HepG2 (cell line): Measurements from ENCODE around the gene USP36. TPM values are rescaled to one million over a fixed set of nuclear protein-coding genes. Genes with fewer than 3 reads are reported as not detected.

Source experiments
- GABPA ChIP-seq, 2 experiments: IDR thresholded peaks; 2 replicates each; pipeline ENCODE4 v1.6.1; 2011 to 2016; ENCODE audit warnings: low read depth in 2 of 2, low read length in 1 of 2, missing biosample characterization in 1 of 2, missing genetic modification characterization in 1 of 2
- KAT8 ChIP-seq: IDR thresholded peaks from 2 replicates; pipeline ENCODE4 v1.6.1; 2016; ENCODE audit warnings: missing genetic modification reagents, missing compliant biosample characterization
- NRL ChIP-seq: sonication (generic); formaldehyde crosslinking; IDR thresholded peaks from 2 replicates; pipeline ENCODE4 v1.5.0; 2020; ENCODE audit warnings: missing genetic modification reagents, mild to moderate bottlenecking, moderate library complexity, borderline replicate concordance
- PHF20 ChIP-seq: sonication (generic); formaldehyde crosslinking; IDR thresholded peaks from 2 replicates; pipeline ENCODE4 v1.5.0; 2020; ENCODE audit warnings: mild to moderate bottlenecking, missing genetic modification reagents
- POLR2G ChIP-seq: fragments of 200-400 bp; formaldehyde crosslinking; IDR thresholded peaks from 2 replicates; pipeline ENCODE4 v1.6.1; 2018; ENCODE audit warnings: mild to moderate bottlenecking, low read depth, low read length, moderate library complexity
- PRMT3 ChIP-seq: sonication (generic); formaldehyde crosslinking; IDR thresholded peaks from 2 replicates; pipeline ENCODE4 v1.8.1; 2022; ENCODE audit warnings: low read depth, mild to moderate bottlenecking, moderate library complexity, missing genetic modification reagents, borderline replicate concordance
- REPIN1 ChIP-seq: sonication (generic); formaldehyde crosslinking; IDR thresholded peaks from 2 replicates; pipeline ENCODE4 v1.8.0; 2022; ENCODE audit warnings: missing genetic modification reagents, low read depth, mild to moderate bottlenecking, borderline replicate concordance
- SRSF1 ChIP-seq: fragments of 200-400 bp; formaldehyde crosslinking; optimal IDR thresholded peaks from 2 replicates; pipeline ENCODE3; 2017; ENCODE audit warnings: mild to moderate bottlenecking, low read depth, low read length, moderate library complexity
- YEATS2 ChIP-seq: sonication (generic); formaldehyde crosslinking; IDR thresholded peaks from 2 replicates; pipeline ENCODE4 v1.4.0; 2020; ENCODE audit warnings: missing genetic modification reagents, borderline replicate concordance
- ZBTB7A ChIP-seq: sonication (generic); formaldehyde crosslinking; IDR thresholded peaks from 2 replicates; pipeline ENCODE4 v1.8.0; 2022; ENCODE audit warnings: mild to moderate bottlenecking, missing genetic modification reagents
- ZKSCAN5 ChIP-seq: sonication (generic); formaldehyde crosslinking; IDR thresholded peaks from 2 replicates; pipeline ENCODE4 v1.5.1; 2020; ENCODE audit warnings: mild to moderate bottlenecking, missing genetic modification reagents
- ZNF136 ChIP-seq: sonication (generic); formaldehyde crosslinking; IDR thresholded peaks from 2 replicates; pipeline ENCODE4 v1.8.1; 2022; ENCODE audit warnings: low read depth, mild to moderate bottlenecking, moderate library complexity, missing genetic modification reagents
- ZNF205 ChIP-seq: IDR thresholded peaks from 2 replicates; pipeline ENCODE4 v1.6.1; 2018; ENCODE audit warnings: missing biosample characterization, missing genetic modification reagents
- ZNF451 ChIP-seq: sonication (generic); formaldehyde crosslinking; IDR thresholded peaks from 2 replicates; pipeline ENCODE4 v1.5.0; 2020; ENCODE audit warnings: mild to moderate bottlenecking, missing genetic modification reagents
- ZNF557 ChIP-seq: sonication (generic); formaldehyde crosslinking; IDR thresholded peaks from 2 replicates; pipeline ENCODE4 v1.4.0; 2020; ENCODE audit warnings: missing genetic modification reagents
- polyA plus RNA-seq, 8 experiments: library from polyadenylated mRNA; depleted of rRNA in 3 of 8; stranded (reverse) in 7 of 8; unstranded in 1 of 8; fragments of >200 nt; fragmentation: Illumina TruSeq in 4 of 8; extraction: Trizol in 4 of 8; gene quantifications; 2 replicates each; pipeline versions ENCODE4 v1.2.1 to v1.2.3, GENCODE V29; 2011 to 2016; ENCODE audit warnings: low read depth in 4 of 8, missing spikeins in 1 of 8, mixed read lengths in 1 of 8; ENCODE audit not compliant: insufficient read depth in 1 of 8
- total RNA-seq, 5 experiments: library from RNA; depleted of rRNA; stranded (reverse); fragments of >200 nt; fragmentation: Illumina TruSeq; extraction: Trizol; gene quantifications; 2 replicates each; pipeline ENCODE4 v1.2.3, GENCODE V29; 2016; ENCODE audit warnings: low read depth in 1 of 5
- TF ChIP-seq, protein P1 (sequence below): sonication (generic); formaldehyde crosslinking; IDR thresholded peaks from 2 replicates; pipeline ENCODE4 v1.5.0; 2020; ENCODE audit warnings: missing genetic modification reagents, mild to moderate bottlenecking, borderline replicate concordance
- TF ChIP-seq, protein P2 (sequence below), 2 experiments: sonication (generic) in 1 of 2; formaldehyde crosslinking in 1 of 2; IDR thresholded peaks; 2 replicates each; pipeline versions ENCODE4 v1.4.0 to v1.6.1; 2016 to 2020; ENCODE audit warnings: borderline replicate concordance in 1 of 2, low read depth in 1 of 2, mild to moderate bottlenecking in 1 of 2, missing genetic modification reagents in 1 of 2
- TF ChIP-seq, protein P3 (sequence below): sonication (generic); formaldehyde crosslinking; IDR thresholded peaks from 2 replicates; pipeline ENCODE4 v1.5.0; 2020; ENCODE audit warnings: mild to moderate bottlenecking, missing genetic modification reagents
- TF ChIP-seq, protein P4 (sequence below): sonication (generic); formaldehyde crosslinking; IDR thresholded peaks from 2 replicates; pipeline ENCODE4 v1.4.0; 2020; ENCODE audit warnings: missing genetic modification reagents
- TF ChIP-seq, protein P5 (sequence below): IDR thresholded peaks from 2 replicates; pipeline ENCODE4 v1.6.1; 2016; ENCODE audit warnings: missing genetic modification reagents, missing compliant biosample characterization

Gene USP36
- total and polyA plus RNA-seq, 2 of the 13 experiments (the other 11 are each of a cell fraction or from before 2014, with no cell fraction given), result 29.6 to 45.9 TPM

DNA sequence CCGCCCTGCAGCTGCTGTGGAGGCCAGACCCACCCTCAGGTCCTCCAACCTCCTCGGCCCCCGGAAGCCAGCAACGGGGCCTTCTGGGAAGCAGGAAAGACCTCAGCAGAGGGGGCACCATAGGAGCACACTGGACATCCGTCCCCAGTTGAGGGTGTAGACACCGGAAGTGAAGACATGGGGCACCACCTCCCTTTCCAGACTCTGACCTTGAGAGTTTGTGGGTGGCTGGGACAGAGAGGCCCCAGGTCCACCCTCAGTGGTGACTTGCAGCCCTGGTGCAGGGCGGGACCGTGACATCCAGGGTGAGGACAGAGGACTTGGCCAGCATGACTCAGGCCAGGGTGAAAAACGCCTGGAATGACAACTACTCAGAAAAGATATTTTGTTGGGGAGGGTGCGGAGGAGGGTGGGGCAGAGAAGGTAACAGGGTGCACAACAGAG lies 42.5 kb upstream of the USP36 start (continued):
- TF ChIP-seq, protein P1, sequence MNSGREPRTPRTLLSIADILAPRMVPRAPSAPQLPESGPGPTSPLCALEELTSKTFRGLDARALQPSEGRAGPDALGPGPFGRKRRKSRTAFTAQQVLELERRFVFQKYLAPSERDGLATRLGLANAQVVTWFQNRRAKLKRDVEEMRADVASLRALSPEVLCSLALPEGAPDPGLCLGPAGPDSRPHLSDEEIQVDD, result no peak
- TF ChIP-seq REPIN1 (CRISPR knock-in tag) (no peak), KAT8 (CRISPR knock-in tag) (peak; percentile 86), NRL (CRISPR knock-in tag) (no peak), ZNF451 (CRISPR knock-in tag) (no peak), ZNF205 (CRISPR knock-in tag) (no peak), POLR2G (no peak; the same call in 1 of the 2 replicates), PRMT3 (CRISPR knock-in tag) (no peak), ZBTB7A (CRISPR knock-in tag) (no peak), PHF20 (CRISPR knock-in tag) (peak; percentile 66), ZKSCAN5 (CRISPR knock-in tag) (no peak), ZNF557 (CRISPR knock-in tag) (no peak), SRSF1 (no peak), YEATS2 (CRISPR knock-in tag) (no peak), GABPA (IDR thresholded peaks at IDR 0.05; ENCODE audit: low read depth, low read length) (peak; percentile 82), GABPA (CRISPR knock-in tag; IDR thresholded peaks at IDR 0.05; ENCODE audit: low read depth) (peak; percentile 89), ZNF136 (no peak)
- TF ChIP-seq, protein P2, sequence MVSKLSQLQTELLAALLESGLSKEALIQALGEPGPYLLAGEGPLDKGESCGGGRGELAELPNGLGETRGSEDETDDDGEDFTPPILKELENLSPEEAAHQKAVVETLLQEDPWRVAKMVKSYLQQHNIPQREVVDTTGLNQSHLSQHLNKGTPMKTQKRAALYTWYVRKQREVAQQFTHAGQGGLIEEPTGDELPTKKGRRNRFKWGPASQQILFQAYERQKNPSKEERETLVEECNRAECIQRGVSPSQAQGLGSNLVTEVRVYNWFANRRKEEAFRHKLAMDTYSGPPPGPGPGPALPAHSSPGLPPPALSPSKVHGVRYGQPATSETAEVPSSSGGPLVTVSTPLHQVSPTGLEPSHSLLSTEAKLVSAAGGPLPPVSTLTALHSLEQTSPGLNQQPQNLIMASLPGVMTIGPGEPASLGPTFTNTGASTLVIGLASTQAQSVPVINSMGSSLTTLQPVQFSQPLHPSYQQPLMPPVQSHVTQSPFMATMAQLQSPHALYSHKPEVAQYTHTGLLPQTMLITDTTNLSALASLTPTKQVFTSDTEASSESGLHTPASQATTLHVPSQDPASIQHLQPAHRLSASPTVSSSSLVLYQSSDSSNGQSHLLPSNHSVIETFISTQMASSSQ (IDR thresholded peaks at IDR 0.05; ENCODE audit: low read depth), result no peak
- TF ChIP-seq, protein P2 (CRISPR knock-in tag; IDR thresholded peaks at IDR 0.05; ENCODE audit: borderline replicate concordance), result no peak
- TF ChIP-seq, protein P3, sequence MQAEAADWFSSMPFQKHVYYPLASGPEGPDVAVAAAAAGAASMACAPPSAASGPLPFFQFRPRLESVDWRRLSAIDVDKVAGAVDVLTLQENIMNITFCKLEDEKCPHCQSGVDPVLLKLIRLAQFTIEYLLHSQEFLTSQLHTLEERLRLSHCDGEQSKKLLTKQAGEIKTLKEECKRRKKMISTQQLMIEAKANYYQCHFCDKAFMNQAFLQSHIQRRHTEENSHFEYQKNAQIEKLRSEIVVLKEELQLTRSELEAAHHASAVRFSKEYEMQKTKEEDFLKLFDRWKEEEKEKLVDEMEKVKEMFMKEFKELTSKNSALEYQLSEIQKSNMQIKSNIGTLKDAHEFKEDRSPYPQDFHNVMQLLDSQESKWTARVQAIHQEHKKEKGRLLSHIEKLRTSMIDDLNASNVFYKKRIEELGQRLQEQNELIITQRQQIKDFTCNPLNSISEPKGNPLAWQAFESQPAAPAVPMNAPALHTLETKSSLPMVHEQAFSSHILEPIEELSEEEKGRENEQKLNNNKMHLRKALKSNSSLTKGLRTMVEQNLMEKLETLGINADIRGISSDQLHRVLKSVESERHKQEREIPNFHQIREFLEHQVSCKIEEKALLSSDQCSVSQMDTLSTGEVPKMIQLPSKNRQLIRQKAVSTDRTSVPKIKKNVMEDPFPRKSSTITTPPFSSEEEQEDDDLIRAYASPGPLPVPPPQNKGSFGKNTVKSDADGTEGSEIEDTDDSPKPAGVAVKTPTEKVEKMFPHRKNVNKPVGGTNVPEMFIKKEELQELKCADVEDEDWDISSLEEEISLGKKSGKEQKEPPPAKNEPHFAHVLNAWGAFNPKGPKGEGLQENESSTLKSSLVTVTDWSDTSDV (CRISPR knock-in tag), result 0 out of 2 replicates have a peak, but pooled peaks have one; percentile 12
- TF ChIP-seq, protein P4, sequence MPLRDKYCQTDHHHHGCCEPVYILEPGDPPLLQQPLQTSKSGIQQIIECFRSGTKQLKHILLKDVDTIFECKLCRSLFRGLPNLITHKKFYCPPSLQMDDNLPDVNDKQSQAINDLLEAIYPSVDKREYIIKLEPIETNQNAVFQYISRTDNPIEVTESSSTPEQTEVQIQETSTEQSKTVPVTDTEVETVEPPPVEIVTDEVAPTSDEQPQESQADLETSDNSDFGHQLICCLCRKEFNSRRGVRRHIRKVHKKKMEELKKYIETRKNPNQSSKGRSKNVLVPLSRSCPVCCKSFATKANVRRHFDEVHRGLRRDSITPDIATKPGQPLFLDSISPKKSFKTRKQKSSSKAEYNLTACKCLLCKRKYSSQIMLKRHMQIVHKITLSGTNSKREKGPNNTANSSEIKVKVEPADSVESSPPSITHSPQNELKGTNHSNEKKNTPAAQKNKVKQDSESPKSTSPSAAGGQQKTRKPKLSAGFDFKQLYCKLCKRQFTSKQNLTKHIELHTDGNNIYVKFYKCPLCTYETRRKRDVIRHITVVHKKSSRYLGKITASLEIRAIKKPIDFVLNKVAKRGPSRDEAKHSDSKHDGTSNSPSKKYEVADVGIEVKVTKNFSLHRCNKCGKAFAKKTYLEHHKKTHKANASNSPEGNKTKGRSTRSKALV (CRISPR knock-in tag), result no peak
- TF ChIP-seq, protein P5, sequence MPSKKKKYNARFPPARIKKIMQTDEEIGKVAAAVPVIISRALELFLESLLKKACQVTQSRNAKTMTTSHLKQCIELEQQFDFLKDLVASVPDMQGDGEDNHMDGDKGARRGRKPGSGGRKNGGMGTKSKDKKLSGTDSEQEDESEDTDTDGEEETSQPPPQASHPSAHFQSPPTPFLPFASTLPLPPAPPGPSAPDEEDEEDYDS (CRISPR knock-in tag), result peak; percentile 47; the same call in 1 of the 2 replicates
